Skeletal muscle tissue (tissue), 4 donors: ENCODE measurements around the gene DAND5. TPM values are rescaled to one million over a fixed set of nuclear protein-coding genes. Genes with fewer than 3 reads are reported as not detected.

Experiments used
- H3K27ac ChIP-seq: one replicate; pipeline ENCODE4 v1.7.0; 2013; ENCODE audit warnings: mild to moderate bottlenecking, low read depth, low read length, inconsistent platforms
- H3K27me3 ChIP-seq, 3 donors: one replicate each; pipeline ENCODE4 v1.7.0; 2013; ENCODE audit warnings: low read length in 3 of 3; ENCODE audit not compliant: control insufficient read depth in 3 of 3, insufficient read depth in 3 of 3
- H3K36me3 ChIP-seq, 3 donors: one replicate each; pipeline ENCODE4 v1.7.0; 2013; ENCODE audit warnings: low read length in 3 of 3; ENCODE audit not compliant: control insufficient read depth in 3 of 3, insufficient read depth in 3 of 3
- H3K4me1 ChIP-seq, 3 donors: one replicate each; pipeline ENCODE4 v1.7.0; 2013; ENCODE audit warnings: low read length in 3 of 3, mild to moderate bottlenecking in 3 of 3; ENCODE audit not compliant: control insufficient read depth in 3 of 3, insufficient read depth in 3 of 3
- H3K4me3 ChIP-seq, 3 donors: one replicate each; pipeline ENCODE4 v1.7.0; 2013; ENCODE audit warnings: low read length in 3 of 3
- H3K9ac ChIP-seq, 3 donors: one replicate each; pipeline ENCODE4 v1.7.0; 2013; ENCODE audit warnings: low read length in 3 of 3, mild to moderate bottlenecking in 3 of 3, moderate library complexity in 2 of 3, low read depth in 1 of 3
- H3K9me3 ChIP-seq, 3 donors: one replicate each; pipeline ENCODE4 v1.7.0; 2013; ENCODE audit warnings: low read length in 3 of 3; ENCODE audit not compliant: control insufficient read depth in 3 of 3
- total RNA-seq: library from RNA; depleted of rRNA; stranded (reverse); fragments of >200 nt; gene quantifications from one replicate; pipeline ENCODE4 v1.2.3, GENCODE V29; 2014
- donor health status: Osteomylitis.

Gene DAND5
- total RNA-seq, 1 donor from 2014 or later, result not detected

DNA sequence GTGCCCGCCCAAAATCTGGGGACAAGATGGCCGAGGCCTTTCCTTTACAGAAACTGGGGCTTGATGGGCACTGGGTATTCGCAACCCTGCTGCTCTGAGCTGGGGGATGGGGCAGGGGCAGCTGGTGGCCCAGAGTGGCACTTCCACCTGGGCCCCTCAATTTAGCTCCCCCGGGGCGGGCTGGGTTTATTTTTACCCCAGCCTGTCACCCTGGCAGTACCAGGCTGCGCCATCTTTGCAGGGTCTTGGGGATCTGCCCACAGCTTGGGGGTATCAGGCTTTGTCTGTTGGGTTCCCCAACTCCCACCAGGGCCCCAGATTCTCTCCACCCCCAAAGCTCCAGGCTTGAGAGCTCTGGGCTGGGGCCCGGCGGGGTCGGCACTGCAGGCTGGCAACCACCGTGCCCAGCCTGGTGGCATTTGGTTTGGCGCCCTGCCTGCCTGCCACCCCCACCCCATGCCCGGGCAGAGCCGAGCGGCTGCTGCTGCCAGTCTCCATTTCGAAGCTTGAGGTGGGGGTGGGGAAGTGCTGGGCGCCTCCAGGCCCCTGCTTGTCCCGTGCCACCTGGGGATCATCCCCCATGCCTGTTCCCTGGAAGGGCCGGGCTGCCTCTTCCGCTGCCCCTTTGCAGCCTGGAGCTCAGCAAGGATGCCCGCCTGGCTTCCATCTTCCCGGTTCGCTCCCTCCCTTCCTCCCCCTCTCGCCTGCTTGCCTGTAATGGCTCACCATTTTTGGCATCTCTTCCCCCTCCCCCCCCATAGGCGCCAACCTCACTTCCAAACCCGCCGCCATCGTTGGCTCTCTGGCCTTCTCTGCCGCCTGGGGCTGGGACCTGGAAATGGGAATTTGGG lies 37.3 kb downstream of the DAND5 start:
- Histone ChIP-seq H3K4me3 (peak overlapping the region; percentile 68 to 76 (median 70)), H3K4me1 (peaks cover 76 to 89% (median 87%) of the 10 kb centered on the region in 3 donors), H3K9ac (peak overlapping the region; percentile 87 to 93 (median 93)), H3K27me3 (no peaks in the 10 kb centered on the region), H3K36me3 (peaks cover 4 to 9% (median 5%) of the 10 kb centered on the region in 3 donors), H3K9me3 (no peaks in the 10 kb centered on the region), H3K27ac (peak overlapping the region; percentile 99)

DNA sequence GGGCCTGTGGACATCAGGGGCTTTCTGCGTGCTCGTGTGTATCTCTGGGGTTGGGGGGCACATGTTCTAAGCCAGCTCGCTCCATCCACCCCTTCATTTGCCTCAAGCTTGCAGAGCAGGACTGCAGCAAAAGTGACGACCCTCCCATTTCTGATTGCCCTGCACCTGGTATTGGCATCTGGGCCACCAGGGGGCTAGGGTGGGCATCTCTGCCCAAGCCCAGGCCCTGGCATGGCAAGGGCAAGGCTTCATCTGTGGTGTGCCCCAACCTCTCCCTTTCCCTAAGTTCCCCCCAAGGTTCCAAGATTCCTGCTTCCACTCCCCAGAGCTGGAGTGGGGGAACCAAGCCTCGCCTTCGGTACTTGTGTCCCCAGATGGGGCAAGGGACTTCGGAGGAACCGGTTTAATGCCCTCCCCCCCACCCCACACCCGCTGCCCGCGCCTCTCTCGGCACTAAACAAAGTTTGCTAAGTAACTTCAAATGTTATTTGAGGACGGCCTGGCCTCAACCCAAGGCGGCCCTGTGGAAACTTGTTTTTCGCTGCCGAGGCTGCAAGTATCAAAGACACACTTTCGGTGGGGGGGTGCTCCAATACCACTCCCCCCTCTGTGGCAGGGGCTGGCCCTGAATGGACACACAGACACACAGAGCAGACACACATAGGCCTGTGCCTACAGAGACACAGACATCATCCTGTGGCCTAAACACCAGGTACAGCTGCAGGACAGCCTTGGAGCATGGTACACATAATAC lies 38.1 kb downstream of the DAND5 start:
- Histone ChIP-seq H3K4me3 (peak overlapping the region; percentile 68 to 76 (median 70)), H3K4me1 (peaks cover 82 to 95% (median 92%) of the 10 kb centered on the region in 3 donors), H3K27me3 (no peaks in the 10 kb centered on the region), H3K36me3 (peaks cover 4 to 9% (median 5%) of the 10 kb centered on the region in 3 donors), H3K9me3 (no peaks in the 10 kb centered on the region), H3K27ac (peak overlapping the region; percentile 99), H3K9ac (peak overlapping the region; percentile 87 to 93 (median 93))

DNA sequence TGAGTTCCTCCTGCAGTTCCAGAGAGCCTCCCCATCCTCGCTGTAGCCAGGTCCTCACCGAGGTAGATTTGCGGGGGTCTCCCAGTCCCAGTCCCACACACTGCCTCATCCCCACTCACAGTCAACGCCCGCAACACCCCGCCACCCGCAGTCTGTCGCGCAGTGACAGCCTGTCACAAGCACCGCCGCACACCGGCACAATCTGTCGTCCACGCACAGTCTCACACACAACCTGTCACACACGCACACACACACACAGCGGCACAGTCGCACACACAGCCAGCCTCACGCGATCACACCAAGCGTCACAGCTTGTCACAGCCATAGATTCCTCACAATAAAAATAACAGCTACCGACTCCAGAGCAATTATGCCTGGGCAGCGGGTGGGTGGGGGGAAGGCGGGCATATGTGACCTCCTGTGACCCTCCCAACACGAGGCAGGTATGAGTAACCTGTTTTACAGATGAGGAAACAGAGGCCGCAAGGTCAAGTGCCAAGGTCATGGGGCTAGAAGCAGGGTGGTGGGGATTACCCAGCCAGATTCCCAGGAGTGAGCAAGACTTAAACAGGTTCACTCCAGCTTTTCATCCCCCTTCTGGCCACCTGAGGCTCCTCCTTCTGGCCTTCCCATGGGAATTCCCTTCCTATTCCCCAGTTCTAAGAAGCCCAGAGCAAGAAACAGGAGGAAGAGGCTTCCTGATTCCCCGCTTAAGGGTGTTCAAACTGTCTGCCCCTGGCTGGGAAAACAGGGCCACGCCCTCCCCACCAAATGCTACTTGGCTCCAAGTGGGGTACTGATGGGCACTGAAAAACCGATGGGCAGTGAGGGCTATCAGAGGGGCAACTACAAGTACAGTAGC lies 39.8 kb downstream of the DAND5 start:
- Histone ChIP-seq H3K4me1 (peaks cover 72 to 87% (median 85%) of the 10 kb centered on the region in 3 donors), H3K36me3 (peaks cover 4 to 7% (median 5%) of the 10 kb centered on the region in 3 donors), H3K27ac (peak overlapping the region; percentile 99), H3K27me3 (no peaks in the 10 kb centered on the region), H3K9me3 (no peaks in the 10 kb centered on the region), H3K4me3 (peak overlapping the region; percentile 29 to 55 (median 52)), H3K9ac (peak overlapping the region; percentile 73 to 93 (median 87))

DNA sequence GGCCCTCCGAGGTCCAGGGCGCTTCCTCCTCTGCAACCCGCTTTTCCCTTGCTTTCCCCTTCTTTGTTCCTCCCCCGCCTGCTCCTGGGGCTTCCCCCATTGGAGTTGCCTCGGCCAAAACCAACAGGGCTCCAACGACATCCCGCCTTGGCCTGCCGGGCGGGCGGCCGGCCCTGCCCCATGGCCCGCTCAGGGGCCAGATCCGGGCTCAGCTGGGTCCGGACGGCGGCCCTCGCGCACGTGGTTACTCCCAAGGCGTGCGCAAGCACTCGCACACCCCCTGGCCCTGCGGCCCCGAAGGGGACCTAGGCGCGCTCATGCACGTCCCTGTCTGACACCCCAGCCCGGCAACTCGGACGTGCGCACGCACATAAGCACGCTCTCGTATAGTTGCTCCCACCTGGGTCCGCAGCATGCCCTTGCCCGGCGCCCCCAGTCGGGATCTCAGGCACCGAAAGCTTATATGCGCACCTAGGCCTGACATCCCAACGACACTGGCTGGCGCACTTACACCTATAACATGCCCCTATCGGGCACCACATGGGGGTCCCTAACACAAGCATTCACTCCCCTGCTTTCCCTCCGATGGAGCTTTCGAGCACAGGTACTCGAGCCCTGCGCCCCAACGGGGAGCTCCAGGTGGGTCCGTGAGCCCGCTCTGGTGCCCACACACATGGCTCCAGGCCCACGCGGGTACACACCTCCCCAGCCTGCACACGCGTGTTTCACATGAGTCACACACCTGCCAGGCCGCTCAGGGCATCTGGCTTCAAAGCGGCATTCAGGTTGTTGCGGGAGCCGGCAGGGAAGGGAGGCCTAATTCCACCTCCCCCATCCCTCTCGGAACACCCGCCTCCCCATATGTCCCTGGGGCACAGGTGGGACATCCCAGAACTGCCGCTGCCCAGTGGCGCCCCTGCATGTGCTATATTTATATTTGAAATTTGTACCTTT lies 40.9 kb downstream of the DAND5 start:
- Histone ChIP-seq H3K4me3 (peak overlapping the region; percentile 30 to 52 (median 35)), H3K9ac (peak overlapping the region; percentile 73 to 93 (median 87)), H3K36me3 (peaks cover 4 to 6% (median 5%) of the 10 kb centered on the region in 3 donors), H3K27me3 (no peaks in the 10 kb centered on the region), H3K27ac (peak overlapping the region; percentile 99), H3K9me3 (no peaks in the 10 kb centered on the region), H3K4me1 (peaks cover 71 to 85% (median 83%) of the 10 kb centered on the region in 3 donors)

DNA sequence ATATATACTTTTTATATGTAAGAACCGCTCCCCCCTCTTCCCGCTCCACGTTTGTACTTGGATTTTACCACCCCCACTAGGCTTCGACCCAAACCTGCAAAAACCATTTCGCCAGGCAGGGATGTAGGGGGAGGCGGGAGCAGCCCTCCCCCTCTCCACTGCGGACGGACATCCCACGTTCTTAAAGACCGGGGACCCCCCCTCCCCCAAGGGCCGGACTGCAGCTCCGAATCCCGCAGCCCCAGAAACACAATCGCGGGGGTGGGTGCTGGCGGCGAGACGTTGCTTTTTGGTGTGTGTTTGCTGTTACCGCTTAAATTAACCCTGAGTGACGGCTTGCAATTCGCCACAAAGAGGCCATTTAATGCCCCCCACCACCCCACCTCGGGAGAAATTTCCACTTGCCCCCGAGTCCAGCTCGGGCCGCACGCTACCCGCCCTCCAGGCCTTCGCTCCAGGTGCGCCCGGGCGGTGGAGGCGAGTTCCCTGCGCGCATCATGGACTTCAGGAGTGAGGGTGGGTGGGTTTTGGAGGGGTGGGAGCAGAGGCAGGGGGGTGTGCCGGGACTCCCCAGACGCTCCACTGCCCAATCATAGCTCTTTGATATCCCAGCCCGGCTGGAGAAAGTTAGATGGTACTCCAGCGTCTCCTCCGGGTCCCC lies 41.7 kb downstream of the DAND5 start:
- Histone ChIP-seq H3K4me1 (peaks cover 71 to 83% (median 80%) of the 10 kb centered on the region in 3 donors), H3K4me3 (peak overlapping the region in 2 of 3 donors; percentile 73 to 76), H3K9ac (peak overlapping the region in 2 of 3 donors; percentile 87 to 96), H3K27me3 (no peaks in the 10 kb centered on the region), H3K27ac (peak overlapping the region; percentile 100), H3K36me3 (peaks cover 4 to 6% (median 5%) of the 10 kb centered on the region in 3 donors), H3K9me3 (no peaks in the 10 kb centered on the region)

DNA sequence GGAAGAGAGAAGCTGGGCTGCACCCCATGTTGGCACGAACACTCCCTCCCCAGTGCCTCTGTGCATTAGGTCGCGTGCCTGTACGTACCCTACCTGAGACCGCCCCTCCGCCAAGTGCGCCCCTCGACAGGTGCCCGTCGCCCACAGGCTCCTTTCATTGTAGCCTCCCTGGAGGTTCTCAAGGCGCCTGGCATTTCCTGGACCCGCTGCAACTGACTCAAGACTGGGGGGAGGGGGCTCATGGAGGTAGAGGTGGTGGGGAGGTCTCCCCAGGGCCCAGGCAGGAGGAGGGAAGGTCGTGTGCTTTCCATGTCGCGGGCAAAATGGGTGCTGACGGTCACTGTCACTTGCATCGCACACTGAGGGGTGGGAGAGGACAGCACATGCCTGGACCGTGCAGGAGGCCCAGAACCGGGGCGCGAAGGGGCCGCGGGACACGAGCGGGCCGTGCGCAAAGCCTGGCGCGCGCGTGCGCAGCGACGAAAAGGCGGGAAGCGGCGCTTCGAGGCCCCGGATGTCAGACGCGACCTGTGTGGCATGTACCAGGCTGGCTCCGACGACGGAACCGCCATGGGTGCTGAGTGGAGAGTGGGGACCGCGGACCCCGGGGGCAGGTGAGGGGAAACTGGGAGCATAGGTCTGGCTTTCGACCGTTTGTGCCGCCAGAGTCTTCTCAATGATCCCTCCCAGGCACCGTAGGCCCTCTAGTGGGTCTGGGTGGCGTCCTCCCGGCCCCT lies 42.4 kb downstream of the DAND5 start:
- no peaks in the 10 kb centered on the region for H3K9me3 ChIP-seq
- no peaks in the 10 kb centered on the region for H3K27me3 ChIP-seq
- H3K4me3 ChIP-seq, result peak overlapping the region; percentile 9 to 76 (median 73)
- H3K36me3 ChIP-seq, result peaks cover 4 to 6% (median 5%) of the 10 kb centered on the region in 3 donors
- peaks cover 74 to 83% (median 76%) of the 10 kb centered on the region in 3 donors for H3K4me1 ChIP-seq
- H3K9ac ChIP-seq, result peak overlapping the region; percentile 59 to 96 (median 95)
- H3K27ac ChIP-seq, result peak overlapping the region; percentile 100

DNA sequence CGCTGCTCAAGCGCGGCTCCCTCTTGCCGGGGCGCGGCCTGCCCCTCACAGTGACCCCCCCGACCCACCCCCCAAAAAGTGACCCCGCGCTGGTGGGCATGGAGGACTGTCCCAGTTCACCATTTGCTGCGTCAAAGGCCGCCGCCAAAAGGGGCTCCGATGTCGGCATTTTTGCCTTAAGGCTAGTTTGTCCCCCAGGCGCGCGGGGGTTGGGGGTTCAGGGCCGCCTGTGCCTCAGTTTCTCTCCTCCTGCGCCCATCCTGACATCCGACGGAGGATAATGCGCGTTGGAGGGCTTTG lies 43.0 kb downstream of the DAND5 start:
- Histone ChIP-seq H3K27me3 (no peaks in the 10 kb centered on the region), H3K4me1 (peaks cover 75 to 83% (median 76%) of the 10 kb centered on the region in 3 donors), H3K9me3 (no peaks in the 10 kb centered on the region), H3K27ac (peak overlapping the region; percentile 100), H3K36me3 (peaks cover 4 to 6% (median 5%) of the 10 kb centered on the region in 3 donors), H3K9ac (peak overlapping the region; percentile 87 to 96 (median 95)), H3K4me3 (peak overlapping the region; percentile 73 to 76 (median 73))
